Activated CD8-positive, alpha-beta memory T cell treated with anti-CD3 and anti-CD28 coated beads, Interleukin-2, amount 10 ng/mL, durations not matched to agents 7 days and 5 days (primary cell): ENCODE results near the gene CPED1. TPM values are rescaled to one million over a fixed set of nuclear protein-coding genes. Genes with fewer than 3 reads are reported as not detected.
A peak's percentile ranks its signal among the peaks of the same experiment; 100 is the strongest.

ENCODE experiments used
- ATAC-seq: fragments of 150-1000 bp; cut with Tn5 transposase; one replicate; pipeline ENCODE4 v1.10.0; 2021; ENCODE audit warnings: moderate library complexity
- CTCF ChIA-PET: fragments of 350-600 bp; sonication (Branson Sonifier 250); formaldehyde crosslinking; loops from one replicate; lab custom pipeline; 2021; ENCODE audit warnings: antibody characterized with exemption; lab: Charles Lee
- DNase-seq: peaks from one replicate; pipeline ENCODE4 v3.0.0-alpha.2; 2020
- H3K27ac Mint-ChIP-seq: one replicate; pipeline ENCODE4 v1.8.0; 2021; ENCODE audit warnings: mild to moderate bottlenecking, mixed read lengths
- H3K27me3 Mint-ChIP-seq: one replicate; pipeline ENCODE4 v1.8.0; 2021; ENCODE audit warnings: mixed read lengths
- H3K36me3 Mint-ChIP-seq: one replicate; pipeline ENCODE4 v1.8.0; 2021; ENCODE audit warnings: mild to moderate bottlenecking, mixed read lengths
- H3K4me1 Mint-ChIP-seq: one replicate; pipeline ENCODE4 v1.8.0; 2021; ENCODE audit warnings: mixed read lengths
- H3K4me3 Mint-ChIP-seq: one replicate; pipeline ENCODE4 v1.8.0; 2021; ENCODE audit warnings: mild to moderate bottlenecking, moderate library complexity, mixed read lengths
- H3K9me3 Mint-ChIP-seq: one replicate; pipeline ENCODE4 v1.8.0; 2022; ENCODE audit warnings: low read depth, mixed read lengths
- total RNA-seq, 2 experiments: library from RNA; stranded (reverse); gene quantifications; one replicate each; pipeline ENCODE4 v1.2.3, GENCODE V29; 2021

The CPED1 gene
- total RNA-seq, 2 experiments from 2014 or later = 0.16 TPM; not detected in 1

- Mint-ChIP-seq H3K27ac (no peak overlapping the region), H3K4me1 (peaks cover 35% of the 10 kb centered on the region), H3K4me3 (no peak overlapping the region), H3K36me3 (peaks cover 3% of the 10 kb centered on the region), H3K9me3 (no peaks in the 10 kb centered on the region), H3K27me3 (peaks cover 34% of the 10 kb centered on the region)
- CTCF ChIA-PET = interaction anchor here (0.8 to 5.5 kb wide), 4 partner anchors 21 to 123 kb away, joined by 3 to 43 read pairs (median 19); no protein-coding TSS in a partner anchor
- DNase-seq (no peak), ATAC-seq (no peak)
Measured at GRCh38 chr7:120985130-120985758, 3.3 kb upstream of the CPED1 start.

GRCh38 chr7:120985839-120986238, 2.7 kb upstream of the CPED1 start:
- DNase-seq (no peak), ATAC-seq (no peak)
- Mint-ChIP-seq H3K4me1 (peaks cover 37% of the 10 kb centered on the region), H3K27ac (no peak overlapping the region), H3K36me3 (peaks cover 3% of the 10 kb centered on the region), H3K27me3 (peaks cover 39% of the 10 kb centered on the region), H3K4me3 (no peak overlapping the region), H3K9me3 (no peaks in the 10 kb centered on the region)
- CTCF ChIA-PET = interaction anchor here (1.4 to 5.5 kb wide), 5 partner anchors 31 to 122 kb away, joined by 3 to 43 read pairs (median 5); partner anchors contain the start of gene ING3

- no peak overlapping the region for H3K27ac Mint-ChIP-seq
- H3K27me3 Mint-ChIP-seq = peaks cover 44% of the 10 kb centered on the region
- ATAC-seq (no peak), DNase-seq (no peak)
- H3K36me3 Mint-ChIP-seq = peaks cover 3% of the 10 kb centered on the region
- no peak overlapping the region for H3K4me3 Mint-ChIP-seq
- peaks cover 32% of the 10 kb centered on the region for H3K4me1 Mint-ChIP-seq
- CTCF ChIA-PET = interaction anchor here (0.6 to 5.5 kb wide), 19 partner anchors 8 to 1008 kb away, joined by 3 to 43 read pairs (median 4); partner anchors contain the start of gene ING3
- H3K9me3 Mint-ChIP-seq = no peaks in the 10 kb centered on the region
Measured at GRCh38 chr7:120986650-120987049, 1.9 kb upstream of the CPED1 start.

GRCh38 chr7:120987280-120987679, 1.2 kb upstream of the CPED1 start:
- H3K9me3 Mint-ChIP-seq = no peaks in the 10 kb centered on the region
- H3K4me1 Mint-ChIP-seq = peaks cover 26% of the 10 kb centered on the region
- no peak overlapping the region for H3K27ac Mint-ChIP-seq
- H3K27me3 Mint-ChIP-seq = peaks cover 47% of the 10 kb centered on the region
- ATAC-seq (no peak), DNase-seq (no peak)
- H3K36me3 Mint-ChIP-seq = peaks cover 3% of the 10 kb centered on the region
- CTCF ChIA-PET = interaction anchor here (0.6 to 5.5 kb wide), 23 partner anchors 9 to 1007 kb away, joined by 3 to 43 read pairs (median 4); partner anchors contain the start of gene ING3
- H3K4me3 Mint-ChIP-seq = no peak overlapping the region

GRCh38 chr7:120987683-120988590, 574 bp upstream of the CPED1 start:
- ATAC-seq (peak; percentile 95), DNase-seq (peak; percentile 92)
- Mint-ChIP-seq H3K36me3 (peaks cover 3% of the 10 kb centered on the region), H3K27me3 (peaks cover 50% of the 10 kb centered on the region), H3K4me3 (peak overlapping the region; percentile 73), H3K4me1 (peaks cover 21% of the 10 kb centered on the region), H3K9me3 (no peaks in the 10 kb centered on the region), H3K27ac (no peak overlapping the region)
- CTCF ChIA-PET = interaction anchor here (1.0 to 5.5 kb wide), 25 partner anchors 9 to 1007 kb away, joined by 3 to 43 read pairs (median 4); partner anchors contain the start of gene ING3

- CTCF ChIA-PET = interaction anchor here (0.9 to 5.5 kb wide), 5 partner anchors 11 to 118 kb away, joined by 3 to 43 read pairs (median 6); partner anchors contain the start of gene ING3
- H3K27me3 Mint-ChIP-seq = peaks cover 50% of the 10 kb centered on the region
- peaks cover 21% of the 10 kb centered on the region for H3K4me1 Mint-ChIP-seq
- no peak overlapping the region for H3K27ac Mint-ChIP-seq
- ATAC-seq (no peak), DNase-seq (no peak)
- no peaks in the 10 kb centered on the region for H3K9me3 Mint-ChIP-seq
- peak overlapping the region; percentile 73 for H3K4me3 Mint-ChIP-seq
- H3K36me3 Mint-ChIP-seq = peaks cover 3% of the 10 kb centered on the region
Measured at GRCh38 chr7:120989257-120990220, 1.0 kb downstream of the CPED1 start.

- no peak for DNase-seq
- Mint-ChIP-seq H3K27ac (no peak overlapping the region), H3K9me3 (no peaks in the 10 kb centered on the region), H3K4me3 (no peak overlapping the region), H3K4me1 (peaks cover 21% of the 10 kb centered on the region), H3K27me3 (peaks cover 56% of the 10 kb centered on the region), H3K36me3 (peaks cover 3% of the 10 kb centered on the region)
- ATAC-seq = no peak
- CTCF ChIA-PET = interaction anchor here (2.0 to 4.8 kb wide), 2 partner anchors 12 to 117 kb away, joined by 4 to 35 read pairs; no protein-coding TSS in a partner anchor
Measured at GRCh38 chr7:120990468-120991118, 2.1 kb downstream of the CPED1 start.

GRCh38 chr7:120991161-120991560, 2.6 kb downstream of the CPED1 start:
- ATAC-seq (no peak), DNase-seq (no peak)
- peaks cover 57% of the 10 kb centered on the region for H3K27me3 Mint-ChIP-seq
- H3K9me3 Mint-ChIP-seq = no peaks in the 10 kb centered on the region
- H3K4me3 Mint-ChIP-seq = no peak overlapping the region
- CTCF ChIA-PET = no interaction called here
- no peak overlapping the region for H3K27ac Mint-ChIP-seq
- peaks cover 21% of the 10 kb centered on the region for H3K4me1 Mint-ChIP-seq
- H3K36me3 Mint-ChIP-seq = peaks cover 3% of the 10 kb centered on the region

GRCh38 chr7:120991581-120991980, 3.1 kb downstream of the CPED1 start:
- Mint-ChIP-seq H3K4me3 (no peak overlapping the region), H3K27me3 (peaks cover 56% of the 10 kb centered on the region), H3K4me1 (peaks cover 24% of the 10 kb centered on the region), H3K9me3 (no peaks in the 10 kb centered on the region), H3K27ac (no peak overlapping the region), H3K36me3 (peaks cover 3% of the 10 kb centered on the region)
- DNase-seq (no peak), ATAC-seq (no peak)
- CTCF ChIA-PET = interaction anchor here (1.1 kb wide), 1 partner anchor 24 kb away, joined by 3 read pairs; no protein-coding TSS in a partner anchor

- no peak overlapping the region for H3K4me3 Mint-ChIP-seq
- peaks cover 3% of the 10 kb centered on the region for H3K36me3 Mint-ChIP-seq
- CTCF ChIA-PET = interaction anchor here (1.1 kb wide), 1 partner anchor 23 kb away, joined by 3 read pairs; no protein-coding TSS in a partner anchor
- peaks cover 28% of the 10 kb centered on the region for H3K4me1 Mint-ChIP-seq
- H3K9me3 Mint-ChIP-seq = no peaks in the 10 kb centered on the region
- ATAC-seq = no peak
- H3K27me3 Mint-ChIP-seq = peaks cover 56% of the 10 kb centered on the region
- H3K27ac Mint-ChIP-seq = no peak overlapping the region
- DNase-seq = no peak
Measured at GRCh38 chr7:120992272-120992964, 3.9 kb downstream of the CPED1 start.

- ATAC-seq (no peak), DNase-seq (no peak)
- peaks cover 52% of the 10 kb centered on the region for H3K27me3 Mint-ChIP-seq
- no peak overlapping the region for H3K4me3 Mint-ChIP-seq
- H3K4me1 Mint-ChIP-seq = peaks cover 24% of the 10 kb centered on the region
- peaks cover 3% of the 10 kb centered on the region for H3K36me3 Mint-ChIP-seq
- H3K27ac Mint-ChIP-seq = no peak overlapping the region
- CTCF ChIA-PET = no interaction called here
- H3K9me3 Mint-ChIP-seq = no peaks in the 10 kb centered on the region
Measured at GRCh38 chr7:120992965-120993494, 4.5 kb downstream of the CPED1 start.
